ENCODE measurements around the gene RECK. TPM values are rescaled to one million over a fixed set of nuclear protein-coding genes. Genes with fewer than 3 reads are reported as not detected.
"Not testable (repeated sequence)": the region's sequence is repeated elsewhere in the genome, so short reads cannot be mapped to it uniquely, and the experiment has no call there.

RECK gene
- total and polyA plus RNA-seq, 8 donors: 18.5 to 23.7 (median 22.6) TPM

GRCh38 chr9:36126016-36126730 is 89.5 kb downstream of the RECK start:
- peaks cover 0 to 54% of the 10 kb centered on the region in 2 donors for H3K4me1 ChIP-seq
- ATAC-seq (no peak), DNase-seq (no peak)
- peak overlapping the region in 1 of 2 donors; percentile 2 for H3K27ac ChIP-seq
- H3K9me3 ChIP-seq: no peaks in the 10 kb centered on the region
- no peak for TF ChIP-seq CTCF (IDR thresholded peaks at IDR 0.05)
- no peaks in the 10 kb centered on the region for H3K27me3 ChIP-seq
- H3K4me3 ChIP-seq: no peak overlapping the region
- peaks cover 0 to 5% of the 10 kb centered on the region in 2 donors for H3K36me3 ChIP-seq
- intact Hi-C loops (cut with DNase I): no loop called here

GRCh38 chr9:36127652-36128244 is 91.0 kb downstream of the RECK start:
- no peak for DNase-seq

DNA sequence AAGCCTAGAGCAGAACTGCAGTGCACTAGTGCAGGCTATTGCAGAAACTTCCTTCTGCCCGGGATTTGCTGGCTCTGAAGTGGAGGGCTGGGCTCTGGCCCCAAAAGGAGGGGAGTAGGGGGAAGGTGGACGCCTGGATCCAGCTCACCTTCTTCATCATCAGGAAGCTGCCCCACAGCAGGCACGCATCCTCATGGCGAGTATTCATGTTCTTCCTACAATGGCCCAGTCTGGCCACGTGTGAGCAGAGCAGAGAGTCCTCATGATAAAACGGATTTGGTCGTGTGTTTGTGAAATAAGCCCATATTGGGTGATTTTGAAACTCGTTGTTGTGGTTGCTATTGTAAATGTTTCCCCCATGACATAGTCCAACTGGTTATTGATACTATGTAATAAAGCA is 91.6 kb downstream of the RECK start:
- Histone ChIP-seq H3K27me3 (no peaks in the 10 kb centered on the region), H3K4me1 (peaks cover 0 to 50% of the 10 kb centered on the region in 2 donors), H3K36me3 (no peaks in the 10 kb centered on the region), H3K4me3 (no peak overlapping the region), H3K9me3 (no peaks in the 10 kb centered on the region), H3K27ac (peak overlapping the region; percentile 7 to 90)
- ATAC-seq (peak; percentile 57), DNase-seq (no peak)
- intact Hi-C loops (cut with DNase I): no loop called here
- TF ChIP-seq CTCF (IDR thresholded peaks at IDR 0.05): no peak

More at GRCh38 chr9:36127652-36128244, 91.0 kb downstream of the RECK start:
- Histone ChIP-seq H3K4me1 (peaks cover 0 to 54% of the 10 kb centered on the region in 2 donors), H3K27me3 (no peaks in the 10 kb centered on the region), H3K27ac (peak overlapping the region in 1 of 2 donors; percentile 90), H3K36me3 (no peaks in the 10 kb centered on the region), H3K4me3 (no peak overlapping the region), H3K9me3 (no peaks in the 10 kb centered on the region)
- no peak for TF ChIP-seq CTCF (IDR thresholded peaks at IDR 0.05)
- intact Hi-C loops (cut with DNase I): no loop called here
- peak; percentile 73 for ATAC-seq

- intact Hi-C loops (cut with DNase I): no loop called here
- Histone ChIP-seq H3K4me1 (peaks cover 0 to 46% of the 10 kb centered on the region in 2 donors), H3K9me3 (no peaks in the 10 kb centered on the region), H3K4me3 (no peak overlapping the region), H3K27ac (peak overlapping the region in 1 of 2 donors; percentile 90), H3K27me3 (no peaks in the 10 kb centered on the region), H3K36me3 (no peaks in the 10 kb centered on the region)
- no peak for DNase-seq
- TF ChIP-seq CTCF (IDR thresholded peaks at IDR 0.05): no peak
- peak; percentile 39 for ATAC-seq
Measured at GRCh38 chr9:36129139-36129538, 92.4 kb downstream of the RECK start.

GRCh38 chr9:36131666-36132065 is 95.0 kb downstream of the RECK start:
- H3K4me3 ChIP-seq; H3K36me3 ChIP-seq; intact Hi-C loops (cut with DNase I); DNase-seq; H3K27me3 ChIP-seq; H3K9me3 ChIP-seq; ATAC-seq; H3K27ac ChIP-seq: not testable (repeated sequence)
- H3K4me1 ChIP-seq: peaks cover 0 to 41% of the 10 kb centered on the region in 2 donors

All from left lung (tissue), 10 donors.